HG02571 (cell line): Measurements from ENCODE around the gene HOXB13.

Experiments used
- ATAC-seq: cut with Tn5 transposase; IDR thresholded peaks from one replicate; pipeline ENCODE4 v1.9.1; 2021; ENCODE audit warnings: mild to moderate bottlenecking, moderate library complexity; ENCODE audit not compliant: unreplicated experiment

HOXB13 gene

GRCh38 chr17:48715496-48716399, 12.8 kb downstream of the HOXB13 start:
- no peak for ATAC-seq

DNA sequence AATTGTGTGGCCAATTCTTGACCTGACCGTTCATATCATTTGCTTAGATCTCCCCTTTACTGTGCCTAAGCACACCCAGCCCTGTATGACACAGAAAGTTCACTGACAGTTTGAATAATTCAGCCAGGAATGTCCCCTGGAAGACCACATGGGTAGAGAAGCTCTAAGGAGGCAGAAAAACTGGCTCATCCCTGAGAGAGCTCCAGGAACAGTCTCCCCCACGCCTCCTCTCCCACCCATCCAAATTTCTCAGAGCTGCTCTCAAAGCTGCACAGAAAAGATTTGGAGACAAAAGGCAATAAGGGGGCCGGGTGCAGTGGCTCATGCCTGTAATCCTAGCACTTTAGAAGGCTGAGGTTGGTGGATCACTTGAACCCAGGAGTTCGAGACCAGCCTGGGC, 17.4 kb downstream of the HOXB13 start:
- ATAC-seq, result no peak

DNA sequence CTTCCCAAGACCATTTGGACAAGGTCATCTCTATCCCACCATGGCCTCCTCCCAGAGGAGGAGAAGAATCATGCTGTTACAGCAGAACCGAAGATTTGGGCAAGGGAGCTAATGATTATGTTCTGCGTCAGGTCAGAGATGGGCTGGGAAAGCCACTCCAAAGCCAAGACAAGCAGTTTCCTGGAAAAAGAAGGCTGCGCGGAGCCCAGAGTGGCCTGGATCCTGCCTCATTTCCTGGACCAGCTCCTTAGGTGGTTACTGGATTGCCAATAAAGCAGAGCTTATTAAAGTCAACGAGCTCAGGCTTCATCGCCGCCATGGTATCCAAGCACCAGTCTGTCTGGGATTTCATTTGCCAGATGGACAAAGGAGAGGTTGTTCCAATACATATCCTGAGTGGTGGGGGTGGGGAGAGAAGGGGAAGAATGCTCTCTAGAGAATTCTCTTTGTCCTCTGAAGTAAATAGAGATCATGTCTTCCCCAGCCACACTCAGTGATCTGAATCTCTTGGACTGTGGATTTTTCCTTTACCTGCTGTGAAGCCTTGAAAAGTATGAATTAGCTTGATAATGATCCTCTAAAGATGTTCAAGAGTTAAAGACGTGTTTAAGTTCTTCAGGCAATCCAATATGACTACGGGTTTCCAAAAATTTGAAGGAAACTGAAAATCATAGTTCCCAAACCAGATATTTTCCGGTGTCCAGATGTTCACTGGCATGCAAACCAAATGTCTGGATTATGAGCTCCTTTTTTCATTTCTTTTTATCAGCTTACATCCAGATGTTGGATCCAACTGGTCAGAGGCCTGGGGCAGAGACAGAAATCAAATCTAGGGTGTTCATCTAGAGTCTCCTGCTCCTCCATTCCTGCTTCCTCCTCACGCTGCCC, 23.9 kb downstream of the HOXB13 start:
- ATAC-seq, result no peak

DNA sequence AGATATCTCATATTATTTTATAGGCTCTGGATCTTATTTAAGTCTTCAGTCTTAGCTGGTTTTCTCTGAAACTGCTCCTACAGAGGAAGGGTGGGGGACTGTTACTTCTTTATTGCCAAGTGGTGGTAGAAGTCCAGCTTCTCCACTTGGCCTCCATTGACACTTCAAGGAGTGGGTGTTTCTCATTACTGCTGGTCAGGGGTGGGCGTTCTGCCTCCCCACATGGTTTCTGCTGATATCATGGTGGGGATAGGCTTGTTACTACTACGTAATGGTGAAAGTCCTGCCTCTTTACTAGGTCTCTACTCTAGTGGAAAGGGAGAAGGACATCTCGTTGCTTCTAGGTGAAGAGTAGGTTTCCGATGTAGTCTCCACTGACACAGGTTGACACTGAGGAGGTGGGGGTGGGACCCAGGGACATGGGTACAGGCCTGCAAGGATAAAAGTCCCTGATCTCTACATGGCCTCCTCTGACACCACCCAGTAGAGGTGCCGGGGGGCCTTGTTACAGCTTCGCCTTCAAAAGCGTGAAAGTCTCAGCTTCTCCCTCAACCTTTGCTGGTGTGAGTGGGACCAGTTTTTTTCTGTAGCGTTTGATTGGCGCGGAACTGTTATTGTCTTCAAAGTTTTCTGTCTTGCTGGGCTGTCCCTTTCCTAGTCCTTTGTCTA, 26.6 kb downstream of the HOXB13 start:
- no peak for ATAC-seq

DNA sequence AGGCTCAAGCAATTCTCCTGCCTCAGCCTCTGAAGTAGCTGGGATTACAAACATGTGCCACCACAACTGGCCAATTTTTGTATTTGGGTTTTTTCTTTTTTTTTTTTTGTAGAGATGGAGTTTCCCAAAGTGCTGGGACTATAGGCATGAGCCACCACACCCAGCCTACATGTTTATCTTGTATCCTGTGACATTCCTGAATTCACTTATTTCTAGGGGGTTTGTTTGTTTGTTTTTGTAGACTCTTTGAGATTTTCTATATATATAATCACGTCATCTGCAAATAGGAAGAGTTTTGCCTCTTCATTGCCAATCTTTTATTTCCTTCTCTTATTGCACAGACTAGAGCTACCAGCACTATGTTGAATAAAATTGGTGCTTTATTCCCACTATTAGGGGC, 35.4 kb downstream of the HOXB13 start:
- ATAC-seq, result no peak

DNA sequence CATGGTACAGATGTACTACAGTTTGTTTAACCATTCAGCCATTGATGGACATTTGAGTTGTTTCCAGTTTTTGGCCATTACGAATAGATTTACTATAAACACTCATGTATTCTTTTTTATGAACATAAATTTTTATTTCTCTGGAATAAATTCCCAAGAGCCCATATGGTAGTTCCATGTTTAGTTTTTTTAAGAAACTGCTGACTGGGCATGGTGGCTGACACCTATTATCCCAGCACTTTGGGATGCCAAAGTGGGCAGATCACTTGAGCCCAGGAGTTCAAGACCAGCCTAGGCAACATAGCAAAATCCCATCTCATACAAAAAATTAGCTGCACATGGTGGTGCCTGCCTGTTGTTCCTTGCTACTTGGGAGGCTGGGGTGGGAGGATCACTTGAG, 36.5 kb downstream of the HOXB13 start:
- no peak for ATAC-seq

DNA sequence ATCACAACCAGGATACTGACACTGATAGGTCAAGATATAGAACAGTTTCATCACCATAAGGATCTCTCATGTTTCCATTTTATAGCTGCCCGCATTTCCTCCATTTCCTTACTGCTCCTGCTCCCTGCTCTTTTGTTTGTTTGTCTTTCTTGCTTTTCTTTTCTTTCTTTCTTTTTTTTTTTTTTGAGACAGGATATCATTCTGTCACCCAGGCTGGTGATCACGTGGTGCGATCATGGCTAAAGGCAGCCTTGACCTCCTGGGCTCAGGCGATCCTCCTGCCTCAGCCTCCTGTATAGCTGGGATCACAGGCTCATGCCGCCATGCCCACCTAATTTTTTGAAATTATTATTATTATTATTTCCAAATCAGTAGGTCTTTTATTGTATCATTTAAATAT, 37.9 kb downstream of the HOXB13 start:
- ATAC-seq, result no peak

DNA sequence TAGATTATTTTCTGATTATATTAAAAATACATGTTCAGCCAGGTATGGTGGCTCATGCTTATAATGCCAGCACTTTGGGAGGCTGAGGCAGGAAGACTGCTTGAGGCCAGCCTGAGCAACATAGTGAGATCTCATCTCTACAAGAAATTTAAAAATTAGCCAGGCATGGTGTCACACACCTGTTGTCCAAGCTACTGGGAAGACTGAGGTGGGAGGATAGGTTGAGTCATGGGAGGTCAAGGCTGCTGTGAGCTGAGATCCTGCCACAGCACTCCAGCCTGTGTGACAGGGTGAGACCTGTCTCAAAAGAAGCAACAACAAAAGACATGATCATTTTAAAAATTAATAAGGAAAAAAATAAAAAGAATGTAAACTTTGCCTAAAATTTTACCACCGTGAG, 46.9 kb downstream of the HOXB13 start:
- ATAC-seq, result no peak

DNA sequence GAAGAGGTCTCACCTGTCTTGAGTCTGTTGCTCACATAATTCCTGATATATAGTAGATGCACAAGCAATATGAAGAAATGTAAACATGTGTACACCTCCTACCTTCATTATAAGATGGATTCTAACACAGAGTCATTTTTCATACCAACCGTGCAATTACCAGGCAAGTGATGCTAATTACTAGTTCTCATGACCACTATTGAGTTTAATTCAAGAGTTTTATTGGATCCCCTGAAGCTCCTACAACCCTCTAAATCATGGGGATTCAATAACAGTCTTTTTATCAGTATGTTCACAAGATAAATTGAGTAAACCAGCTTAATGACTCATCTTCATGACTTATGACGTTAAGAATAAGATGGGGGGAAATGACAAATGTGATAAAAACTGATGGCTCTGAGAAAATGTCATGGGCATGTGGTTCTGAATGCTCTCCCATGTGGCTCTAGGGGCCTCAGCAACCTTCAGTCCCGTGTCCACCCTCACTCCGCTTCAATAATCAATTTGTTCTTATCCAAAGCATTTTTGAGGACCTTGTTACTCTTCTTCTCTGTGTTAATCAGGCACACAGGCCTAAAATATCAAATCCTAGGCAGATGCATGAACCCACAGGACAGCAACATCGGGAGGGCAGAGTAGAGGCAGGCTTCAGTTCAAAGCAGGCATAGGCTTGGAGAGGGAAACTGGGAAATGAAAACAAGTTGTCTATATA, 49.0 kb downstream of the HOXB13 start:
- ATAC-seq, result no peak

DNA sequence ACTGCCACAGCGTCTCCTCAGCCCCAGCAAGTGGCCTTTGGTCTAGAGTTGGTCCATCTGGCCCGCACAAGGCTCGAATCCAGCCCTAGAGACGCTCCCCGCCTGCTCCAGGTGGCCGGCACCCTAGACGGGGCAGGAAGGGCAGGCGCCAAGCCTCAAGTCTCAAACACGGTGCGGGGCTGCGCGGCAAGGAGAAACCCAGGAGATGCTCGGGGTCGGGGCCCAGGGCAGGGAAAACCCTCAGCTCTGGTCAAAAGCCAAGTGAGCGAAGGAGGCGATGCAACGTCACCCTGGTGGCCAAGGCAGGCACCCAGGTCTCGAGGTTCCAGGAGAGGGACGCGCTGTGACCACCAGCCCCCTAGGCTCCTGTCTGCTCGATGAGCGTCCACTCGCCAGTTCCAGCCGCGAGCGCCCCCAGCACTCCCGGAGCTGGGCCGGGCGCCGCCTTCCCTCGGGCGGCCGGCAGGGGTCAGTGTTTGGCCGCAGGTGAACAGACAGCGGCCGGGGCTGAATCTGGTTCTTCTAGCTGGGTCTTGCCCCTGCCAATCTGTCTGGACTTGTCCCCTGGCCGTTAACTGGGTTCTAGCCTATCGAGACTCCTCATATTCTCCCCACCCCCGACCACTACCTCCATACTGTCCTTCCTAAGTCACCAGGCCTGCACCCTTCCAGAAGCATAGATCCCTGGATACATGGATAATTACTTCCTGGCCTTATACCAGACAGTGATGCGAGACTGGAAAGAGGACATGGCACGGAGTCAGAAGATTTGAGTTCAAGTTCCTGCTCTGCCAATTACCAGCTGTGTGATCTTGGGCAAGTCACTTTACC, 50.2 kb downstream of the HOXB13 start:
- ATAC-seq, result no peak

DNA sequence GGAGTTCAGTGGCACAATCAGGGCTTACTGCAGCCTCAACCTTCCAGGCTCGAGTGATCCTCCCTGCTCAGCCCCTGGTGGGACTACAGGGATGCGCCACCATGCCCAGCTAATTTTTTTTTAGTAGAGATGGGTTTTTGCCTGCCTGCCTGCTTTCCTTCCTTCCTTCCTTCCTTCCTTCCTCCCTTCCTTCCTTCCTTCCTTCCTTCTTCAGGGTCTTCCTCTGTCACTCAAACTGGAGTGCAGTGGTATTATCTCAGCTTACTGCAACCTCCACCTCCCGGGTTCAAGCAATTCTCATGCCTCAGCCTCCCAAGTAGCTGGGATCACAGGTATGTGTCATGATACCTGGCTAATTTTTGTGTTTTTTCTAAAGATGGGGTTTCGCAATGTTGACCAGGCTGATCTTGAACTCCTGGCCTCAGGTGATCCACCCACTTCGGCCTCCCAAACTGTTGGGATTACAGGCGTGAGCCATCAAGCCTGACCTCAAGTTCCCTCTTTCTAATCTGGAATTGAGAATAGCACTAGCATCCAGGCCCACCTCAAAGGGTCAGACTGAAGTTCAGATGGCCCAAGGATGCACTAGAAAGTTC, 51.5 kb downstream of the HOXB13 start:
- ATAC-seq, result no peak
